Transverse colon (tissue), 3 donors: ENCODE data around the gene TTLL12.

ENCODE experiments used
- POLR2A ChIP-seq: fragments of 450-650 bp; IDR thresholded peaks from one replicate; pipeline ENCODE4 v1.6.1; 2016; ENCODE audit warnings: antibody characterized with exemption, mild to moderate bottlenecking, moderate library complexity
- POLR2AphosphoS5 ChIP-seq, 3 donors: sonication (generic); formaldehyde crosslinking; IDR thresholded peaks; one replicate each; pipeline ENCODE4 v1.6.1; 2016; ENCODE audit warnings: antibody characterized with exemption in 3 of 3

- TF ChIP-seq POLR2AphosphoS5 (IDR thresholded peaks at IDR 0.05) (no peak), POLR2A (no peak)
Observed at GRCh38 chr22:43133401-43133800, 53.5 kb downstream of the TTLL12 start.
